ENCODE measurements around the gene KCNAB2.

KCNAB2 gene

DNA sequence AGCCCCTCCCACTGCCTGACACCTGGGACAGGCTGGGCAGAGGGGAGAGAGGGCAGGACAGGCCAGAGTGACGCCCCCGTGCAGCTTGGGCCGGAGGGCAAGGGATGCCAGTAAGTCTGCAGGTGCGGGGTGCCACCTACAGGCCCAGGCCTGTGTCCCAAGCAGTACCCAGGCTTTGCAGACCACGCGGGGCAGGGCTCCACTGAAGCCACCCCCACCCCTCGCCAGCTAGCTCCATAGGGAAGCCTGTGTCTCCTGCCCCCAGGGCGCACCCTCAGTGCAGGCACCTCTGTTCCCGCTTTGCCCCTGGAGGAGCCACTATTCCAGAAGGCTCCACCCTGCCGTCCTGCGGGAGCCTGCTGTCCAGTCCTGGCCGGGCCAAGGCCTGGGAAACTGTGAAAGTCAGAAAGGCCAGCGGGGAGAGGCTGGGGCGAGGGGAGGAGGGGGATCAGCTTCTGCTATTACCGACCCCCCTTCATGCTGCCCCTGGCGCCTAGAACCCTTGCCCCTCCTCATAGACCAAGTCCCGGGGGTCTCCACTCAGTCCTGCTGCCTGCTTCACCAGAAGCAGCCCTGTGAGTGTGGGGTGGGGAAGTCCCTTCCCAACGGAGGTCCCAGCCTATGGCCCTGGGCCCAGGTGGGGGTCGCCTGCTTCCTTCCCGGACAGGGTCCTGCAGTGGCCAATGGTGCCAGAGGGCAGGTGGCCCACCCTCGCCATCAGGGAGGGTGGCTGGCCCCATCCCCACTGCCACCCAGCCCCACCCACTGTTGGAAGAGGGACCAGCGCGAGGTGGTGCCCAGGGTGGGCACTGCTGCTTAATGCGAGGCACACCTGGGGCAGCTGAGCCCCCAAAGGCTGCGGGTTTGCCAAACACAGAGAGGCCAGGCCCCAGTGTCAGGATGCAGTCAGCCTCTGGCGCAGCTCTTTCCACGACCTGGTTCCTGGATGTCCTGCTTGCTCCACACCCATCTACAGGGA is 54.4 kb downstream of the KCNAB2 start:
- DNase-seq: no peak

DNA sequence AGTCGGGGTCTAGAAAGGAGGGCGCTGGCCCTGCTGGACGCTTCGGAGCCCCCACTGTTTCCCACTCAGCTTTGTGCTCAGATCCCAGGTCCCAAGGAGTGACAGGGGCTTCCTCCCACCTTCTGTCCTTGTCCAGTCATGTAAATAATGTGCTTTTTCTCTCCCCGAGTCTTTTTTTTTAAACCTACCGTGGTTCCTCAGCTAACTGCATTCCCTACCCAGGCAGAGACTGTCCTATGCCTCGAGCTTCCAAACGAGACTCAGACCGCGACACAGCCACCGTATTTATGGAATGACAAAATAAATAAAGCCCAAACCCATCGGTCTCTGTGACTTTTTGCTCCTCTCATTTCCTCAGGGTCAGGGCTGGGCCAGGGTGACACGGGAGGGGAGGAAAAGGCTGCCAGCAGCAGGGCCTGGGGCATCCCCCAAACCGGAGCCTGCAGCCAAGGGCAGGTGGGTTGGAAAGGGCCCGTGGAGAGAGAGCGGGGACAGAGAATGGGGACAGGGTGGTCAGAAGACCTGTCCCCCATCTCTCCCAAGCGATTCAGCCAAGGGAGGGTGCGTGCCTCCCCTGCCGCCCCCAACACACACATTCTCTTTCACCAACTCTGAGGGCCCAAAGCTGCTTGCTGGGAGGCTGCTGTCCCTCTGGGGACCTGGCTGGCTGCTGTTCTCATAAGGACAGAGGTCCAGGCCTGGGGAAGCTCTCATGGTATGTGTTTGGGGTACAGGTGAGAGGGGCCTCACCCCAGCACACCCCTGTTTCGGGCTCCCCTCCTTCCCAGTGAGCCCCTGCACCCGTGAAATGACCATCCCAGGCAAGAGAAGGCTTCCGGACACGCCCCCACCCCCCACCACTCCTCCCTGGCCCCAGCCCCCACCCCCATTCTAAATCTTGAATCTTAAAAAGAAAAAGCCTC is 55.4 kb downstream of the KCNAB2 start:
- DNase-seq: no peak

DNA sequence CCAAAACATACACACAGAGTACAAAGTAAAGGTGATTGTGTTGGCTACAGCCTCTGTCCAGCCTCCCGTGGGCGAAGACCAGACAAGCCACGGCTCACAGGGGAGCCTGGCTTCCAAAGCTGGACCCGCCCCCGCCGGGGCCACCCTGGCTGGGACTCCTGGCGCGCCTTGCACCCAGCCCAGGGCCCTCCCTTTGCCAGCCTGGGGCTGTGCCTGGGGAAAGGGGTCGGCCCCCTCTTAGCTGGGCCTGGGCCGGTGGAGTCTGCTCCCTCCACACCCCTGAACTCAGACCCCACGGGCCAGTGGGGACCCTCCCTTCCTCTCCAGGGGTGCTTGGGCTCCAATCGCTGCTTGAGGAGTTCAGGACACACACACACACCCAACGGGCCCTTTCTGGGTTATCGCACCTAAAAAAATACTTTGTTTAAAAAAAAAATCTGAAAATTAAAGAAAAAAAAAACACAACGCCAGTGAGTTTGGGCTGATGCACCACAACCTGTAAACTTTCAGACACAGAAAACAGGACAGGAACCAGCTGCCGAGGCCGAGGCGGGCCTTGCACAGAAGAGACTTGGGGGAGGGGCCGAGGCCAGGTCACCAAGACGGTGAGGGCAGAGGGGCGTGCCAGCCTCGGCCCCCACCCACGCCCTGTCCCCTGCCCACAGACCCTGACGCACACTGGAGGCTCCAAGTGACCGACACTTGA is 56.3 kb downstream of the KCNAB2 start:
- no peak for DNase-seq

DNA sequence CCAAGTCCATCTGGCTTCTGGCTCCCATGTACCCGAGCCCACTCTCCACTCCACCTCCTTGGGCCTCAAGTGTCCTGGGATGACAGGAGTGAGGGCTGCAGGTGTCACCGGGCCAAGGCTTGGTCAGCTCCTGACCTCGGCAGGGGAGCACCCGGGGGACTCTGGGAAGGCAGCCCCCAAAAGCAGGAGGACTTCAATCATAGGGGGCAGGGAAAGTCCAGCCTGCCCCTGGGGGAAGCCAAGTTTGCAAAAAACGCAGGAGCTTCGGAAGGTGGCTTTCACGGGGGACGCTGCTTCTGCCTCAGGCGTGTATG is 56.8 kb downstream of the KCNAB2 start:
- no peak for DNase-seq

DNA sequence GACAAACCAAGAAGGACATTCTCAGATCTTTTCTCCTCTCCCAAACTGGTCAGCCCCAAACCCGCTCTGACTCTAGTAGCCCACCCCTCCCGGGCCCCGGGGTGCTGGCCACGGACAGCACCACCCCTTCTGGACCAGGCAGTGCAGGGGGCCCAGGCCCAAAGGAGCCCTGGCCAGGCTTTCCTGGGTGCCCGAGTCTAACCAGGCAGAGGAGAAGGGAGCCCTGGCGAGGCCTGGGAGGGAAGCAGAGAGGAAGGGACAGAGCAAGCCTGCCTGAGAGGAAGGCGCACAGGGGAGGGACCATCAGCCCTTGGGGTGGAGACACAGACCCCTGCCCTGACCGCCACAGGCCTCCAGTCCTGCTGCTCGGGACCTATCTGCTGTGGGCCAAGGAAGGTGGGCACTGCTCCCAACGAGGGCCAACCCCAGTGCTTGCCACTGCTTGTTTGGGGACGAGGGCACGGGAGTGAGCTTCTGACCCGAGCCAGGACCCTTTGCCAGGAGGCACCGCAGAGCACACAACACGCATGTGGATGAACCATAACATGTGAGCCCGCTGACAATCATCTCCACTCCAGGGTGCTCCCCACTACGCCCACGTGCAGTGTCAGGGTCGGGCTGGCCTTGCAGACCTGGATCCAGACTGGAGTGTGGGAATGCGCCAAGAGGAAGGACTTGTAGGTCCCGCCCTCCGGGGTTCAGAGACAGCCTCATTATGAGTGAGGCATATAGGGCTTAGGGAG is 57.6 kb downstream of the KCNAB2 start:
- DNase-seq: no peak

DNA sequence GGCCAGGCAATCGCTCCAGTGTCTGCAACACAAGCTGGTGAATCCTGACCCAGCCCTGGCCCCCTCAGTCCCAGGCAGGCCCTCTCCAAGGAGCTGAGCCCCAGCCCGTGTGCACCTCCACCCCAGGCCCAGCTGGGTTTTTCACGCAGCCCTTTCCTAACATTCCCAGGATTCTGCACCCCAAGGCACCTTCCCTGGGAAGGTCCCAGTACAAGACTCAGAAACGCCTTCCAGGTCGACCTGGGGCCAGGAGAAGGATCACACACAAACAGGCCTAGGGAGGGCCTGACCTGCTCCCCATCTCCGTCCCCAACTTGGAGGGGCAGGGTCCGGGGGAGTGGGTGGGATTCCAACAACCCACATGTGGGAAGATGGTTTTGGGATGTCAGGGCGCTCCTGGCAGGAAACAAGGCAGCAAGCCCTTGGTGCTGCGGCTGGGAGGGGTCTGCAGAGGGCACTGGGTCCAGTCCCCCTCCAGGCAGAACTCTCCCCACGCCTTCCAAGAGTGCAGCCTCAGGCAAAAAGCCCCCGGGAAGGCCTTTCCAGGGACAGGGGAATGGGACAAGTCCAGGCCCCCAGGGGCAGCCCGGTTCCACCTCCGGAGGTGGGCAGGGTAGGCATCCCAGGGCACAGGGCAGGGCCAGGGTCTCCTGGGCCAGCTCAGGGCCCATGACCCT is 58.3 kb downstream of the KCNAB2 start:
- DNase-seq: no peak

DNA sequence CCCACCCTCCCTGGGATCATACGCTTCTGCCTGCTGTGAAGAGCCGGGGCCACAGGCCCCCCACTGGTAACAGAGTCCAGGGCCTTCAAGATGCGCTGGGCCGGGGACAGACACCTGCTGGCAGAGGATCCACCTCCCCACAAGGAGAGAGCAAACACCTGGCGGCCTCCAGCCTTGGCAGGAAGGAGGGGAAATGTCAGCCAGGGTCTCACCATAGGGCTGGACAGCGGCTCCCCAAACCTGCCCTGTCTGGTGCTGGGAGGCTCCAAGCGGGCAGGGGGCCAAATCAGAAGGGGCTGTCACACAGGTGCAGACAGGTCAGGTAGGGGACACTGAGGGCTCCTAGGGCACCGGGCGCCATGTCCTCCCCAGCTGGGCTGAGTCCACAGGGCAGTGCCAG is 58.9 kb downstream of the KCNAB2 start:
- no peak for DNase-seq

DNA sequence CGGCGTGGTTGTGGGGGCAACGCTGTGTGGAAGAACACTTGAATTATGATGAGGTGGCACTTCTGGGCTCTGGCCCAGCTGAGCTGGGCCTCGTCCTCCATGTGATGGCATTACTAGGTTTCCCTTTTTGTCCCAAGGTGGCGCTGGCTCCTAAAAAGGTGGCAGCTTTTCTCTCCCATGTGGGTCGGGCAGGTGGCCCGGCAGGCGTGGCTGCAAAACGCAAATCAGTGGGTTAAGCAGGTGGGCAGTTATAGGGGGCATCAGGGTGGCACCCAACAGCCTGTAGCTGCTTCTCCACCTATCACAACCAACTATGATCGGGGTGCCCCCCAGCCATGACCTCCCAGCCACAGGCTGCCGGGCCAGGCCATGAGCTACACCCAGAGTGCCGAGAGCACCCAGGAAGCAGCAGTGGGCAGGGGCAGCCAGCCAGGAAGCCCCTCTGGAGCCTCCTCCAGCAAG is 59.6 kb downstream of the KCNAB2 start:
- no peak for DNase-seq

DNA sequence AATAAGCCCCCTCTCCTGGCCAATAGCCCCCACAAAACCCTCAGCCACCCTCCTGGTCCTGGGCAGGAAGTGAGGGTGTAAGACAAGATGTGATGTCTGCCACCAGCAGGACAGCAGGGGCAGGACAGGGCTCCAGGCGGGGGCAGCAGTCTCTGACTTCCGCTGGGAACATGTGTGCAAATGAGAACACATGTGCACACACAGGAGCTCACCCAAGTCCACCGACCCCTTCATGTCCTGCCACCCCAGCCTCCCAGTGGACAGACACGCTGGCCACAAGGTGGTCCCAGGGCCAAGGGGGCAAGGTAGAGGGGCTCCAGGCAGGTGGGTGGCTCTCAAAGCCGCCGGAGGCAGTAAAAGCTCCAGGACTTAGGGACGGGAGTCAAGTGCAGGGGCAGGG is 60.1 kb downstream of the KCNAB2 start:
- no peak for DNase-seq

DNA sequence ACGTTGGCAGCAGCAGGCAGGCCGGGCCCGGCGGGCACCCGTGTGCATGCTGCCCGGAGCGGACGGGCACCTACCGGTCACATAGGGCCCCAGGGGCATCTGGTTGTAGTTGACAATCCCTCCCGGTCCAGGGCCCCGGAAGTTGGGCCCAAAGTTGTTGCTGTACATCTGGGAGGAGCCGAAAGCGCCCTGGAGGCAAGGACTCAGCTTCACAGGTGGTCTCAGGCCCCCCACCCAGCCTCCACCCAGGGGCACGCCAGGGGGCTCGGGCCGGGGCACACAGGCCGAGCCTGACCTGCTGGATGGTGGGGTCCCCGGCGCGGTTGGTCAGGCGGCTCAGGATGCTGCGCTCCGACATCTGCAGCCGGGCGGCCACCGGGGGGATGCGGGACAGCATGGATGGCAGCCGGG is 60.6 kb downstream of the KCNAB2 start:
- DNase-seq: no peak

DNA sequence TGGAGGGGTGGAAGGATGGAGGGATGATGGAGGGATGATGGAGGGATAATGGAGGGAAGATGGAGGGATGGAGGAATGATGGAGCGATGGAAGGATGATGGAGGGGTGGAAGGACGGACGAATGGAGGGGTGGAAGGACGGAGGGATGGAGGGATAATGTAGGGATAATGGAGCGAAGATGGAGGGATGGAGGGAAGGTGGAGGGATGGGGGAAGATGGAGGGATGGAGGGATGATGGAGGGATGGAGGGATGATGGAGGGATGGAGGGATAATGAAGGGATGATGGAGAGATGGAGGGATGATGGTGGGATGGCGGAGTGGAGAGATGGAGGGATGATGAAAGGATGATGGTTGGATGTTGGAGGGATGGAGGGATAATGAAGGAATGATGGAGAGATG is 61.3 kb downstream of the KCNAB2 start:
- DNase-seq: no peak

DNA sequence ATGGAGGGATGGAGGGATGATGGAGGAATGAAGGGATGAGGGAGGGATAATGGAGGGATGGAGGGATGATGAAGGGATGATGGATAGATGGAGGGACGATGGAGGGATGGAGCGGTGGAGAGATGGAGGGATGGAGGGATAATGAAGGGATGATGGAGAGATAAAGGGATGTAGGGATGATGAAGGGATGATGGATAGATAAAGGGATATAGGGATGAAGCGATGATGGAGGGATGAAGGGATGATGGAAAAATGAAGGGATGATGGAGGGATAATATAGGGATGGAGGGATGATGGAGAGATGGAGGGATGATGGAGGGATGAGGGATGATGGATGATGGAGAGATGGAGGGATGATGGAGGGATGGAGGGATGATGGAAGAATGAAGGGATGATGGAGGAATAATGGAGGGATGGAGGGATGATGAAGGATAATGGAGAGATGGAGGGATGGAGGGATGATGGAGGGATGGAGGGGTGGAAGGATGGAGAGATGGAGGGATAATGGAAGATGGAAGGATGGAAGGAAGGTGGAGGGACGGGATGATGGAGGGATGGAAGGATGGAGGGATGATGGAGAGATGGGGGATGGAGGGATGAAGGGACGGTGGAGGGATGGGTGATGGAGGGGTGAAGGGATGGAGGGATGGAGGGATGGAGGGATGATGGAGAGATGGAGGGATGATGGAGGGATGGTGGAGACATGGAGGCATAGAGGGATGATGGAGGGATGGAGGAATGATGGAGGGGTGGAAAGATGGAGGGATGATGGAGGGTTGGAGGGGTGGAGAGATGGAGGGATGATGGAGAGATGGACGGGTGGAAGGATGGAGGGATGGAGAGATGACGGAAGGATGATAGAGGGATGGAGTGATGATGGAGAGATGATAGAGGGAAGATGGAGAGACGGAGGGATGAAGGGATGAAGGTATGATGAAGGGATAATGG is 62.0 kb downstream of the KCNAB2 start:
- DNase-seq: no peak

DNA sequence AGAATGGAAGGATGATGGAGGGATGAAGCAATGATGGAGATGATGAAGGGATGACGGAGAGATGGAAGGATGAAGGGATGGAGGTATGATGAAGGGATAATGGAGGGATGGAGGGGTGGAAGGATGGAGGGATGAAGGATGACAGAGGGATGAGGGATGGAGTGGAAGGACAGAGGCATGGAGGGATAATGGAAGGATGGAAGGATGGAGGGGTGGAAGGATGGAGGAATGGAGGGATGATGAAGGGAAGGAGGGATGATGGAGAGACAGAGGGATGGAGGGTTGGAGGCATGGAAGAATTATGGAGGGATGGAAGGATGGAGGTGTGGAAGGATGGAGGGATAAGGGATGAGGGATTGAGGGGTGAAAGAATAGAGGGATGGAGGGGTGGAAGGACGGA is 62.8 kb downstream of the KCNAB2 start:
- no peak for DNase-seq

DNA sequence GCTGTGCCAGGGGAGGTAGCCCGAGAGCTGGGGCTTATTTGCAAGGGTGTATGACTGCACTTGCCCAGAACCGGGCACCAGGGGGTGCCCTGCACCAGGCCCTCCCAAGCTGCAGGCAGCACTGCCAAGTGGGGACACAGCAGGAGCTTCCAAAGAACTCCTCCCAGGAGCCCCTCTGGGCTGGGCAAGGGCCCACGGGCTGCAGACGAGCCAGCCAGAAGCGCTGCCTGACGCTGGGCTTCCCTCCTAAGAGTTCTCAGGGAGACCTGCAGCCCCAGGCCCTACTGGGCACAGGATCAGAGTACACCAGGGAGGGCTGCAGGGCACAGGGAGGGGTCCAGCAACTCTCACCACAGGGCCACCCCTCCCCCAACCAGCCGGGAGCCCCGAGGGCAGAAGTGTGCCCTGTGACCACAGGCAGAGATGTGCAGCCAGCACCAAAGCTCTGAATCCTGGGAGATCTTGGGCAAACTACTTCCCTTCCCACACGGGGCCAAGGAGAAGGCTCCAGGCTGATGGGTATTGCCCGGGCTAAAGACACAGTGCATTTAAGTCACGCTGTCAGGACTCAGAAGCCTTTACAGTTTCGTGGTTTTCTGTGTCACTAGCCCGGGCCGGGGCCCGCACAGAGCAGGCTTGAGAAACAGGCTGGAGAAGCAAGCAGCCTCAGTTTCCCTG is 63.4 kb downstream of the KCNAB2 start:
- no peak for DNase-seq

DNA sequence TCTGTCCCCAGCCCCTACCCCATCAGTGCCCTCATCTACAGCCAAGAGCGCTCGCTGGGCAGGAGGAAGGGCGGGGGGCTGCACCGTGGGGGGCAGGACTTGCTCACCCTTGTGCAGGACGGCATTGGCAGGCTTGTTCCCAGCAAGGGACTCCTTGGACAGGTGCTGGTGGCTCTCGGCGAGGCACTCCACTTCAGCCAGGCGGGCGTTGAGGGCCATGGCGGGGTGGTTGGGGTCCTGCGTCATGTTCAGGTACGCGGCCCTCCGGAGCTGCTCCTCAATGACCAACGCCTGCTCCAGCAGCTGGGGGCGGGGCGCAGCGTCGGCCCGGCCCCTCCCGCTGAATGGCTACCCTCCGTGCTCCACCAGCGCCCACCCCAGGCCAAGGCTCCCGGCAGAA is 64.0 kb downstream of the KCNAB2 start:
- DNase-seq: no peak

DNA sequence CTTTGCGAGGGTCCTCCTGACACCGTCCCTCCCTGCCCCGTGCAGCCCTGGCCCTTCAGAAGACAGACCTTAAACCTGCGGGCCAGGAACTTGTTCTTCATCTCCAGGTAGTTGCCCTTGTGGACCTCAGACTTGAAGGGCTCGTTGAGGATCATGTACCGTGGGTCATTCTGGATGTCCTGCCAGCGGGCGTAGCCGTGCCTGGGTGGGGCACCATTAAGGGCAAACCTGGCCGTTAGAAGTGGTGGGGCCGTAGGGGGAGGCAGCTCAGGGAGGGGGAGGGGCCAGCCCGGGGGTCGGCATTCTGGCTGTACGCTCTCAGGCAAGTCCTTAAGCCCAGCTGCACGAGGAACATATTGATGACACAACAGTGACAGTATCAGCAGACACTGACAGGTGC is 64.6 kb downstream of the KCNAB2 start:
- no peak for DNase-seq

DNA sequence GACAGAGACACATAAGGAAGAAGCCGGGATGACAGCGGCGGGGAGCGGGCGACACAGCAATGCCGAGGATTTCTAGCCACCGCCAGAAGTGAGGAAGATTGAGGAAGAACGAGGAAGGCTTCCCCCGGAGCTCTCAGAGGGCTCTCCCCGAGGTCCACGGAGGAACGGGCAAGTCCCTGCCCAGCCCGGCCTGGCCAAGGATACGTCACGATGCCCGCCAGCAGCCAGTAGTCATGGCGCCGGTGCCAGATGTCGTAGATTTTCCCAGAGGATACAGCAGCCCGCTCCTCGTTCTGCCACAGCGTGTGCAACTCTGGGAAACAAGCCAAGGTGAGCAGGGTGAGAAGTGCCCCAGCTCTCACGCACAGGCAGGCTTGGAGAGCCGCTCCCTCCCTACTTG is 65.9 kb downstream of the KCNAB2 start:
- peak; percentile 83 for DNase-seq

DNA sequence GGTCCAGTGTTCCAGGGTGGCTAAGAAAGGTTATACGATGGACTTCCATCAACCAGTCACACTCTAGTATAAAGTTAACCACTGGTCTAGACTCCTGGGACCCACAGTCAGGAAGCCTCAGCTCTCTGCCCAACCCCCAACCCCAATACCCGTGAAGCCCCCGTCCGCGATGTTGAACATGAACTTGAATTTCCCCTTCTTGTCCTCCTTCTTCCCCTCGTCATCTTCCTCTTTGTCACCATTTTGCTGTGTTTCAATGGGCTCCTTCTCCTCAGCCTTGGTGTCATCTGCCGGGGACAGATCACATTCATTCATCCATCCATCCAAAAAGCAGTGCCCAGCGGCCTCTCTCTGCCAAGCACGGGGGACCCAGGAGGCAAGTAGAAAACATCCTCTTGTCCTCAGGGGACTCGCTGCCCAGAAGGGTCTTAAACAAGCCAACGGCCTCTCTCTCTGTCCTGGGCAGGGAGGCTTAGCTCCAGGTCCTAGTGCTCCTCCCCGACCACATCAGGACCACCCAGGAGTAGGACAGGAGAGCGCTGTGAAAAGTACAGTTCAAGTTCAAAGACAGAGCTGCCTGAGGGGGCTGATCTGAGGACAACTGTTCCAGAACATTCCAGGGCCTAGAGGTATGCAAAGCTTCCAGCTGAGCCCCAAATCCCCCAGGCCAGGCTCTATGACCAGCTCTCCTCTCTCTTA is 66.5 kb downstream of the KCNAB2 start:
- no peak for DNase-seq

DNA sequence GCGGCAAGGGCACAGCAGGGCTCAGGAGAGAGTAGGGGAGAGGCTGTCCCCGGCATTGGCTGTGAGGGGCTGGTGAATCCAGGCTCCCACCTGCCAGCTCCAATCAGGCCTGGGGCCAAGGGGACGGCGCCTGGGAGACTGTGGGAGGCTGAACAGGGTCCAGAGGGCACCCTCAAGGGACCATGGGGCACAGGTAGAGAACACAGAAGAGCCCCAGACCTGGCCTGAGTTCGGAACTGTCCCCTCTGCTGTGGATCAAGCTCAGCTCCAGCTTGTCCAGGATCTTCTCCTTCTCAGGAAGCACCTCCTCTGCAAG is 67.0 kb downstream of the KCNAB2 start:
- no peak for DNase-seq

DNA sequence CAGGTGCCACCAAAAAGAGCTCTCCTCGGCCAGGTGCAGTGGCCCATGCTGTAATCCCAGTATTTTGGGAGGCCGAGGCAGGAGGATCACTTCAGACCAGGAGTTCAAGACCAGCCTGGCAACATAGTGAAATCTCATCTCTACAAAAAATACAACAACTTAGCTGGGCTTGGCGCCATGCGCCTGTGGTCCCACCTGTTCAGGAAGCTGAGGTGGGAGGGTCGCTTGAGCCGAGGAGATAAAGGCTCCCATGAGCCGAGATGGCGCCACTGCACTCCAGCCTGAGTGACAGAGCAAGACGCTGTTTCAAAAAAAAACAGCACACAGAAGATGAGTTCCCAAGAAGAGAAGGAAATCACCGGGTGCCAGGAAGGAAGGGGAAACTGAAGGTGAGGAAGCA is 67.4 kb downstream of the KCNAB2 start:
- DNase-seq: no peak
